HFFc6 (cell line): ENCODE measurements around the gene LAMTOR2. TPM values are rescaled to one million over a fixed set of nuclear protein-coding genes. Genes with fewer than 3 reads are reported as not detected.

ENCODE experiments used
- DNase-seq: peaks from one replicate; pipeline ENCODE4 v3.0.0-alpha.2; 2018
- H3K27ac Mint-ChIP-seq: 2 replicates; pipeline ENCODE4 v1.8.0; 2020; ENCODE audit warnings: mild to moderate bottlenecking, mixed read lengths
- H3K27me3 Mint-ChIP-seq: 2 replicates; pipeline ENCODE4 v1.8.0; 2021; ENCODE audit warnings: mild to moderate bottlenecking, moderate library complexity, mixed read lengths; ENCODE audit not compliant: insufficient read depth
- H3K36me3 Mint-ChIP-seq: 2 replicates; pipeline ENCODE4 v1.8.0; 2021; ENCODE audit warnings: low read depth, mixed read lengths
- H3K4me1 Mint-ChIP-seq: 2 replicates; pipeline ENCODE4 v1.8.0; 2020; ENCODE audit warnings: low read depth, mixed read lengths
- H3K4me3 Mint-ChIP-seq: 2 replicates; pipeline ENCODE4 v1.8.0; 2020; ENCODE audit warnings: mild to moderate bottlenecking, moderate library complexity, mixed read lengths
- H3K9me3 Mint-ChIP-seq: 2 replicates; pipeline ENCODE4 v1.8.0; 2020; ENCODE audit warnings: mild to moderate bottlenecking, mixed read lengths
- CTCF ChIP-seq: fragments of 200-600 bp; sonication (generic); IDR thresholded peaks from 2 replicates; pipeline ENCODE4 v1.5.0; 2021; ENCODE audit warnings: antibody characterized with exemption, mild to moderate bottlenecking
- total RNA-seq, 6 experiments: library from RNA; stranded (reverse); fragmentation: NEBNext Ultra II Directional; extraction: Animal tissue kit (Norgen Biotek cat#: 25700); gene quantifications; 2 replicates in 1 of 6; 3 replicates in 5 of 6; pipeline ENCODE4 v1.2.3, GENCODE V29; 2021

Gene LAMTOR2
- total RNA-seq, 6 experiments from 2014 or later, result 48.5 to 73.6 (median 62.5) TPM

- Mint-ChIP-seq H3K27ac (peak overlapping the region; percentile 76), H3K4me3 (peak overlapping the region; percentile 93), H3K36me3 (peaks cover 13% of the 10 kb centered on the region), H3K4me1 (peaks cover 36% of the 10 kb centered on the region), H3K9me3 (no peaks in the 10 kb centered on the region), H3K27me3 (no peaks in the 10 kb centered on the region; the same call in 1 of the 2 replicates)
- peak; percentile 56 for TF ChIP-seq CTCF
- DNase-seq, result peak; percentile 65
Measured at GRCh38 chr1:156052862-156053767, 1.5 kb upstream of the LAMTOR2 start.

GRCh38 chr1:156053768-156054499 is 648 bp upstream of the LAMTOR2 start, which contains the start of gene UBQLN4:
UBQLN4 (minus strand) TSS chr1:156053798; CDS start chr1:156053701, 97 bp downstream.
- peak; percentile 64 for TF ChIP-seq CTCF
- Mint-ChIP-seq H3K9me3 (no peaks in the 10 kb centered on the region), H3K36me3 (peaks cover 13% of the 10 kb centered on the region), H3K27ac (peak within 1 kb of the TSS; percentile 92), H3K4me3 (peak within 1 kb of the TSS; percentile 94), H3K27me3 (no peaks in the 10 kb centered on the region; the same call in 1 of the 2 replicates), H3K4me1 (peaks cover 36% of the 10 kb centered on the region)
- DNase-seq, result peak; percentile 68

GRCh38 chr1:156055281-156056048 is 883 bp downstream of the LAMTOR2 start:
- Mint-ChIP-seq H3K27ac (peak overlapping the region; percentile 92; the same call in 1 of the 2 replicates), H3K4me3 (peak overlapping the region; percentile 94), H3K36me3 (peaks cover 6% of the 10 kb centered on the region), H3K9me3 (no peaks in the 10 kb centered on the region), H3K4me1 (peaks cover 27% of the 10 kb centered on the region), H3K27me3 (no peaks in the 10 kb centered on the region; the same call in 1 of the 2 replicates)
- no peak for DNase-seq
- TF ChIP-seq CTCF, result no peak

- peaks cover 22% of the 10 kb centered on the region for H3K4me1 Mint-ChIP-seq
- no peaks in the 10 kb centered on the region for H3K9me3 Mint-ChIP-seq
- no peak for DNase-seq
- peak overlapping the region; percentile 53 for H3K27ac Mint-ChIP-seq
- no peak for TF ChIP-seq CTCF
- peaks cover 6% of the 10 kb centered on the region for H3K36me3 Mint-ChIP-seq
- no peak overlapping the region for H3K4me3 Mint-ChIP-seq
- H3K27me3 Mint-ChIP-seq, result no peaks in the 10 kb centered on the region
Measured at GRCh38 chr1:156056326-156056849, 1.8 kb downstream of the LAMTOR2 start.
